Adipocyte (in vitro differentiated cells): ENCODE data around the gene B4GALT3.
A peak's percentile ranks its signal among the peaks of the same experiment; 100 is the strongest.
"Not testable (repeated sequence)": the region's sequence is repeated elsewhere in the genome, so short reads cannot be mapped to it uniquely, and the experiment has no call there.

Experiments used
- DNase-seq: peaks from one replicate; pipeline ENCODE4 v3.0.0-alpha.2; 2015; ENCODE audit warnings: low read depth
- H3K27me3 ChIP-seq: replicated peaks from 2 replicates; pipeline ENCODE4 v1.7.0; 2013; ENCODE audit warnings: mild to moderate bottlenecking, low read length, moderate library complexity; ENCODE audit not compliant: control insufficient read depth, insufficient read depth
- H3K36me3 ChIP-seq: 2 replicates; pipeline ENCODE4 v1.7.0; 2013; ENCODE audit warnings: low read length, mild to moderate bottlenecking, moderate library complexity; ENCODE audit not compliant: control insufficient read depth, insufficient read depth, severe bottlenecking
- H3K4me1 ChIP-seq: 2 replicates; pipeline ENCODE4 v1.7.0; 2013; ENCODE audit warnings: mild to moderate bottlenecking, low read length, moderate library complexity; ENCODE audit not compliant: control insufficient read depth, insufficient read depth
- H3K4me3 ChIP-seq: 2 replicates; pipeline ENCODE4 v1.7.0; 2013; ENCODE audit warnings: mild to moderate bottlenecking, low read length, moderate library complexity
- H3K9ac ChIP-seq: 2 replicates; pipeline ENCODE4 v1.7.0; 2013; ENCODE audit warnings: mild to moderate bottlenecking, low read length, moderate library complexity
- H3K9me3 ChIP-seq: 2 replicates; pipeline ENCODE4 v1.7.0; 2013; ENCODE audit warnings: mild to moderate bottlenecking, low read length, moderate library complexity; ENCODE audit not compliant: control insufficient read depth

Gene B4GALT3

GRCh38 chr1:161177112-161177935 is at the start of gene B4GALT3:
Gene B4GALT3, minus strand, starts transcription at chr1:161177507. Its CDS starts 1,447 bp downstream, at chr1:161176060.
- DNase-seq: peak; percentile 94
- Histone ChIP-seq H3K4me1 (peaks cover 39% of the 10 kb centered on the region), H3K9me3 (no peaks in the 10 kb centered on the region), H3K36me3 (peaks cover 25% of the 10 kb centered on the region), H3K27me3 (no peaks in the 10 kb centered on the region), H3K4me3 (peak within 1 kb of the TSS; percentile 92), H3K9ac (peak within 1 kb of the TSS; percentile 94)

DNA sequence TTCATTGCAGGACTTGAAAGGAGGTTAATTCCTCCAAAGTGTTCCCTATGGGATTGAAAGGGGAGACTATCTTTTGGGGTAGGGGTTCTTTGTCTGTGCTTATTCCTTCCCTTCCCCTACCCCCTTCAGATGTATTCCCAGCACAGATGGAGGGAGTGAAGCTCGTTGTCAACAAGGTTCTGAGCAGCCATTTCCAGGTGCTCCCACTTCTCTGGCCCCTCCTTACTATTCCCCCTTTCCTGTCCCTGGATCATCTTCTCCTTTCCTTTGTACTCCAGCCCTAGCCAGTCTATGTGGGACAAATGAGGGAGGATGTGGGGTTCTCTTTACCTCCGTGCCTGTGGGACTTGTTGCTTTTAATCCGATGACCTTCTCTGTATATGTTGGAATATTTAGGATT is 49.5 kb upstream of the B4GALT3 start:
- DNase-seq: no peak
- H3K36me3 ChIP-seq: peaks cover 26% of the 10 kb centered on the region
- peak overlapping the region; percentile 93 for H3K4me3 ChIP-seq
- peak overlapping the region; percentile 90 for H3K9ac ChIP-seq
- H3K27me3 ChIP-seq: no peaks in the 10 kb centered on the region
- H3K4me1 ChIP-seq: peaks cover 21% of the 10 kb centered on the region
- H3K9me3 ChIP-seq: no peaks in the 10 kb centered on the region

- DNase-seq: peak; percentile 12
Observed at GRCh38 chr1:161226320-161226711, 49.0 kb upstream of the B4GALT3 start.

DNA sequence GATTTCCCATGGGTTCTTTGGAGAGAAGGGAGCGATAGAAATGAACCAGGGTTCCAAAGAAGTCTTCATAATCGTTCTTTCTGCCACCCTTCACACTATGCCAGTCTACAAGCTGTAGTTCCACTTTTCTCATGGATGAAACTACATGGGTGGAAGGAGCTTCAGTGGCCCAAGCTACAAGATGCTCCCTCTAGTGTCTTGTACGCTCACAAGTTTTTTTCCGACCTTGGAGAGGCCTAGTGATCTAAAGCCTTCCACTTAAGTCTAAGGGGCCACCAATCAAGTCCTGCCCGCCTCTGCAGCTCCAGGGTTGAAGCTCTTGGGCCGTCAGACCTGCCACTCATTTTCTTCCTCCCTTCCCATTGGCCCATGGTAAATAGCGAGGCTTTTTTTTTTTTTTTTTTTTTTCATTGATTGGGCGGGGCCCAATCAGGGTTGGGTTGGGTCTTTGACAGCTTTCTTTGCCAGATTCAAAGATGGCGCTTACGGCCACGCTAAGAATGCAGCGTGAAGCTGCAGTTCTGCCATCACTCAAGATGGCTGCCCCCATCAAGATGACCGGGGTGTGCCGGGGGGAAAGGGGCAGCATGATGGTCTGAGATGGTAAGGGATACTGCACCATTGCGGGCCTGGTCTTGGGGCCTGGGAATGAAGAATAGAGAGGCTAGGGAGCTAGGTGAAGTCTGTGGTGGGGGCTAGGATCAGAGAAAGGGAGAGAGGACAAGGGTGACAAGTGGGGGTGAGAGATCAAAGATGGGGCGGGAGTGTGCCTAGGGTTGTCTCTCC is 48.4 kb upstream of the B4GALT3 start, which contains the start of gene TOMM40L:
TOMM40L (plus strand) TSS at position 527 of the 786 bp plus-strand sequence. CDS start 430 bp downstream, outside the sequence.
- Histone ChIP-seq H3K4me1 (peaks cover 21% of the 10 kb centered on the region), H3K4me3 (peak within 1 kb of the TSS; percentile 93), H3K9ac (peak within 1 kb of the TSS; percentile 90), H3K36me3 (peaks cover 26% of the 10 kb centered on the region), H3K27me3 (no peaks in the 10 kb centered on the region), H3K9me3 (no peaks in the 10 kb centered on the region)
- peak; percentile 98 for DNase-seq

More at GRCh38 chr1:161226320-161226711, 49.0 kb upstream of the B4GALT3 start:
- H3K4me1 ChIP-seq: peaks cover 21% of the 10 kb centered on the region
- H3K9ac ChIP-seq: peak overlapping the region; percentile 90
- H3K27me3 ChIP-seq: no peaks in the 10 kb centered on the region
- no peaks in the 10 kb centered on the region for H3K9me3 ChIP-seq
- H3K36me3 ChIP-seq: peaks cover 26% of the 10 kb centered on the region
- H3K4me3 ChIP-seq: peak overlapping the region; percentile 93

DNA sequence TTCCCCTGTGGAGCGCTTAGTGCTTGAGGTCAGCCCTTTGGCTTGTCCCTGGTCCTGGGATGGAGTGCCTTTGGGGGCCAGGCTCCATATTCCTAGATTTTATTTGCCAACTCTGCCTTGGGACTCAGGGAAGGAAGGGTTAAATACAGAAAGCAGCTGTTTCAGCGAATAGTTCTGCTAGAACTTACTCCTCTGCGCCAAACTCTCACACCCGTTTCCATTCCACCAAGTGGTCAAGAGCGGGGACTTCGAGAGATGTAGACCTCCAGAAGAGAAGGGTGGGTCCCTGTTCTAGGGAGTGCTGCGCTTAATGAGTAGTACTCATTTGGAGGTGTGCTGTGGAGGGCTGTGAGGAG is 47.8 kb upstream of the B4GALT3 start:
- H3K9ac ChIP-seq: peak overlapping the region; percentile 54

GRCh38 chr1:161224695-161225087 is 47.4 kb upstream of the B4GALT3 start:
- not testable (repeated sequence) for H3K9ac ChIP-seq, DNase-seq
- H3K36me3 ChIP-seq: peaks cover 19% of the 10 kb centered on the region

More for the DNA sequence above, 47.8 kb upstream of the B4GALT3 start:
- no peaks in the 10 kb centered on the region for H3K27me3 ChIP-seq
- no peaks in the 10 kb centered on the region for H3K9me3 ChIP-seq
- H3K4me1 ChIP-seq: peaks cover 21% of the 10 kb centered on the region
- H3K36me3 ChIP-seq: peaks cover 23% of the 10 kb centered on the region
- no peak for DNase-seq
- peak overlapping the region; percentile 4 for H3K4me3 ChIP-seq

DNA sequence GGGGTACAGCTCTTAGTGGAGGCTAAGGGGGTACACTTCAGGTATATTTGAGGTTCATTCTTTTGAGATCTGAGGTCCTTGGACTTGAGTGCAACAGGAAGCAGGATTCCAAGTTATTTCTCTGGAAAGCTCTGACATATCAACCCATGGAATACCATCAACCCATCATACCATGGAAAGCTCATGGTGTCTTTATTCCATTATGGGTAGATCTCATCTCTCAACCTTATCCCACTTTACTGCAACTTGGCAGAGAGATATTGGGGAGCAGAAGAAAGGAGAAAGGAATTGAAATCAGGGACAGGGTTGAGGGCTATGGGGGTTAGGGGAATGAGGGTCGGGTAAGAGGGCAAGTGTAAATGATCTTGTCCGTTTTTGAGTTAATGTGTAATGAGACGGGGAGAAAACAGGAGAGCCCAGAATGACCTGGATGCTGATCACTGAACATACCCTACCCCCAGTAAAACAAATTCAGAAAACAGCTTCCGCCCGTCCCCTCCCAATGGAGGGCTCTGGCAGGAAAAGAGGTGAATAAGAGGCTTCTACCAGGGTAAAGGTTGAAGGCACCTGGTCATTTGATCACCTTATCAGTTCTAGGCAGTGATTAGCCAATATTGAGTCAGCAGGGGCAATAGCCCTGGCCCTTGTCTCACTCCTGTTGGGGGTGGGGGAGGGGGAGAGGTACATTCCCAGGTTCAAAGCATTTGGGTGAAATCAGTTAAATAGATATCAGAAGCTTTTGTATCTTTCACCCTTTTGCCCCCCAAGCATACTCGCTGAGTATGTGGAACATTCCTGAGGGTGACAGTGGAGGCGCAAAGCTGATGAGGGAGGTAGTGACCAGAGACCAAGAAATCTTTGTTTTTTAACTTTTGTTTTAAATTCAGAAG is 46.7 kb upstream of the B4GALT3 start:
- Histone ChIP-seq H3K36me3 (peaks cover 12% of the 10 kb centered on the region), H3K9ac (no peak overlapping the region), H3K27me3 (no peaks in the 10 kb centered on the region), H3K4me3 (no peak overlapping the region), H3K9me3 (no peaks in the 10 kb centered on the region), H3K4me1 (peaks cover 25% of the 10 kb centered on the region)
- no peak for DNase-seq

More at GRCh38 chr1:161224695-161225087, 47.4 kb upstream of the B4GALT3 start:
- H3K4me1 ChIP-seq: peaks cover 21% of the 10 kb centered on the region
- not testable (repeated sequence) for H3K4me3 ChIP-seq, H3K9me3 ChIP-seq, H3K27me3 ChIP-seq

- H3K27me3 ChIP-seq: no peaks in the 10 kb centered on the region
- no peaks in the 10 kb centered on the region for H3K9me3 ChIP-seq
- H3K4me1 ChIP-seq: peaks cover 36% of the 10 kb centered on the region
- no peak overlapping the region for H3K4me3 ChIP-seq
- no peaks in the 10 kb centered on the region for H3K36me3 ChIP-seq
- DNase-seq: no peak
- no peak overlapping the region for H3K9ac ChIP-seq
Observed at GRCh38 chr1:161222175-161223019, 45.1 kb upstream of the B4GALT3 start.

- peaks cover 5% of the 10 kb centered on the region for H3K36me3 ChIP-seq
- no peak overlapping the region for H3K4me3 ChIP-seq
- DNase-seq: no peak
- H3K9me3 ChIP-seq: no peaks in the 10 kb centered on the region
- H3K9ac ChIP-seq: no peak overlapping the region
- no peaks in the 10 kb centered on the region for H3K27me3 ChIP-seq
- peaks cover 44% of the 10 kb centered on the region for H3K4me1 ChIP-seq
Observed at GRCh38 chr1:161220002-161220401, 42.7 kb upstream of the B4GALT3 start.
